Testis (tissue), 2 donors: ENCODE data around the gene BICRAL.

Experiments
- POLR2A ChIP-seq: fragments of 450-650 bp; IDR thresholded peaks from one replicate; pipeline ENCODE4 v1.6.1; 2017; ENCODE audit warnings: antibody characterized with exemption, mild to moderate bottlenecking, moderate library complexity
- TF ChIP-seq, protein P1 (sequence below), 3 experiments: fragments of 450-650 bp in 2 of 3; fragments of 200-600 bp in 1 of 3; sonication (generic) in 1 of 3; IDR thresholded peaks; one replicate each; pipeline ENCODE4 v1.5.1; 2016 to 2019; ENCODE audit warnings: antibody characterized with exemption in 3 of 3, mild to moderate bottlenecking in 2 of 3, moderate library complexity in 1 of 3

DNA sequence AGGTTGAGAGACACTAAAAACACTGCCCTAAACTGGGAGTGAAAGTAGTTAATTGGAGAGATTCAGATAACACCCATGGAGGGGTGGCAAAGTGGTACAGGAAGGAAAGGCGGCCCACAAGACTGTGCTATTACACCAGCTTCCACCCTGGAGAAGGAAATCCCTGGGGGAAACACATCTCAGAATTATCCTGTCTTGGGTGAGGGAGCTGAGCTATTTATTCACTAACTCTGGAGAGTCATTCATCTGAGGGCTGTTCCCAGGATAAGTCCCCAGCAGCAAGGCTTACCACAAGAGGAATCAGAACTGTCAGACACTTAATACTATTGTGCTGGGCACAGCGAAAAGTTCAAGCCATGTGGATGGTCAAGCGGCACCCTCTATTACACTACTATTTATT lies 45.9 kb upstream of the BICRAL start:
- TF ChIP-seq POLR2A = no peak
- TF ChIP-seq, protein P1, sequence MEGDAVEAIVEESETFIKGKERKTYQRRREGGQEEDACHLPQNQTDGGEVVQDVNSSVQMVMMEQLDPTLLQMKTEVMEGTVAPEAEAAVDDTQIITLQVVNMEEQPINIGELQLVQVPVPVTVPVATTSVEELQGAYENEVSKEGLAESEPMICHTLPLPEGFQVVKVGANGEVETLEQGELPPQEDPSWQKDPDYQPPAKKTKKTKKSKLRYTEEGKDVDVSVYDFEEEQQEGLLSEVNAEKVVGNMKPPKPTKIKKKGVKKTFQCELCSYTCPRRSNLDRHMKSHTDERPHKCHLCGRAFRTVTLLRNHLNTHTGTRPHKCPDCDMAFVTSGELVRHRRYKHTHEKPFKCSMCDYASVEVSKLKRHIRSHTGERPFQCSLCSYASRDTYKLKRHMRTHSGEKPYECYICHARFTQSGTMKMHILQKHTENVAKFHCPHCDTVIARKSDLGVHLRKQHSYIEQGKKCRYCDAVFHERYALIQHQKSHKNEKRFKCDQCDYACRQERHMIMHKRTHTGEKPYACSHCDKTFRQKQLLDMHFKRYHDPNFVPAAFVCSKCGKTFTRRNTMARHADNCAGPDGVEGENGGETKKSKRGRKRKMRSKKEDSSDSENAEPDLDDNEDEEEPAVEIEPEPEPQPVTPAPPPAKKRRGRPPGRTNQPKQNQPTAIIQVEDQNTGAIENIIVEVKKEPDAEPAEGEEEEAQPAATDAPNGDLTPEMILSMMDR (IDR thresholded peaks at IDR 0.05) = no peak
